Parathyroid adenoma (tissue), 2 donors: ENCODE measurements around the gene CD3E.

Experiments used
- H2AFZ ChIP-seq: fragments of 300-600 bp; sonication (generic); one replicate; pipeline ENCODE4 v1.7.0; 2017; ENCODE audit warnings: antibody characterized with exemption, mild to moderate bottlenecking
- H3K27ac ChIP-seq: fragments of 300-600 bp; sonication (generic); one replicate; pipeline ENCODE4 v1.7.0; 2017
- H3K27me3 ChIP-seq: fragments of 300-600 bp; sonication (generic); one replicate; pipeline ENCODE4 v1.7.0; 2017; ENCODE audit warnings: low read length; ENCODE audit not compliant: control insufficient read depth, insufficient read depth
- H3K36me3 ChIP-seq: fragments of 300-600 bp; sonication (generic); one replicate; pipeline ENCODE4 v1.7.0; 2017; ENCODE audit warnings: low read length; ENCODE audit not compliant: control insufficient read depth, insufficient read depth
- H3K4me1 ChIP-seq: fragments of 300-600 bp; sonication (generic); one replicate; pipeline ENCODE4 v1.7.0; 2017; ENCODE audit warnings: control low read depth
- H3K4me2 ChIP-seq: fragments of 300-600 bp; sonication (generic); one replicate; pipeline ENCODE4 v1.7.0; 2017; ENCODE audit warnings: low read length
- H3K4me3 ChIP-seq: fragments of 300-600 bp; sonication (generic); one replicate; pipeline ENCODE4 v1.7.0; 2017; ENCODE audit warnings: low read depth, low read length
- H3K79me2 ChIP-seq: fragments of 300-600 bp; sonication (generic); one replicate; pipeline ENCODE4 v1.7.0; 2017; ENCODE audit warnings: control low read depth
- H3K9ac ChIP-seq: fragments of 300-600 bp; sonication (generic); one replicate; pipeline ENCODE4 v1.7.0; 2017; ENCODE audit warnings: mild to moderate bottlenecking
- H3K9me3 ChIP-seq: fragments of 300-600 bp; sonication (generic); one replicate; pipeline ENCODE4 v1.7.0; 2017; ENCODE audit warnings: low read length; ENCODE audit not compliant: control insufficient read depth
- TF ChIP-seq, protein P1 (sequence below): fragments of 300-600 bp; sonication (generic); IDR thresholded peaks from one replicate; pipeline ENCODE4 v1.7.0; 2017; ENCODE audit warnings: antibody characterized with exemption, mild to moderate bottlenecking
- donor health status: primary hyperparathyroidism.

Gene CD3E

DNA sequence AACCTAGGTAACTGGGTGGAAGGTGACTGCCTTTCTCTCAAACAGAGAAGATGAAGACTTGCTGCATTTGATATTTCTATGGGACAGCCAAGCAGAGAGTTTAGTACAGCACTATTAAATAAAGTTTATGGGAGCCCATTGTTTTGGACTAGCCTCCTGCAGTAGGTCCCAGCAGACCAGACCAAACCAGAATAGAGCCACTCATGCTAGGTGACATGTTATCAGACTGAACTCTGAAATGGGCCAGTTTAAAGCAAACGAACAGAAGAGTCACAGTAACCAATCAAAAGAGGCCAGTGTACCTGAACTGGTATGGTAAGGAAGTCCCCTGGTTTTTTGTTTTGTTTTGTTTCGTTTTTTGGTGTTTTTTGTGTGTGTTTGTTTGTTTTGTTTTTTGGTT, 32.5 kb upstream of the CD3E start:
- TF ChIP-seq, protein P1, sequence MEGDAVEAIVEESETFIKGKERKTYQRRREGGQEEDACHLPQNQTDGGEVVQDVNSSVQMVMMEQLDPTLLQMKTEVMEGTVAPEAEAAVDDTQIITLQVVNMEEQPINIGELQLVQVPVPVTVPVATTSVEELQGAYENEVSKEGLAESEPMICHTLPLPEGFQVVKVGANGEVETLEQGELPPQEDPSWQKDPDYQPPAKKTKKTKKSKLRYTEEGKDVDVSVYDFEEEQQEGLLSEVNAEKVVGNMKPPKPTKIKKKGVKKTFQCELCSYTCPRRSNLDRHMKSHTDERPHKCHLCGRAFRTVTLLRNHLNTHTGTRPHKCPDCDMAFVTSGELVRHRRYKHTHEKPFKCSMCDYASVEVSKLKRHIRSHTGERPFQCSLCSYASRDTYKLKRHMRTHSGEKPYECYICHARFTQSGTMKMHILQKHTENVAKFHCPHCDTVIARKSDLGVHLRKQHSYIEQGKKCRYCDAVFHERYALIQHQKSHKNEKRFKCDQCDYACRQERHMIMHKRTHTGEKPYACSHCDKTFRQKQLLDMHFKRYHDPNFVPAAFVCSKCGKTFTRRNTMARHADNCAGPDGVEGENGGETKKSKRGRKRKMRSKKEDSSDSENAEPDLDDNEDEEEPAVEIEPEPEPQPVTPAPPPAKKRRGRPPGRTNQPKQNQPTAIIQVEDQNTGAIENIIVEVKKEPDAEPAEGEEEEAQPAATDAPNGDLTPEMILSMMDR = no peak
- no peaks in the 10 kb centered on the region for H3K79me2 ChIP-seq
- no peaks in the 10 kb centered on the region for H3K9me3 ChIP-seq
- no peak overlapping the region for H3K27ac ChIP-seq
- no peak overlapping the region for H3K9ac ChIP-seq
- H2AFZ ChIP-seq = no peak overlapping the region
- no peaks in the 10 kb centered on the region for H3K27me3 ChIP-seq
- no peak overlapping the region for H3K4me3 ChIP-seq
- H3K4me1 ChIP-seq = peaks cover 2% of the 10 kb centered on the region
- no peak overlapping the region for H3K4me2 ChIP-seq
- no peaks in the 10 kb centered on the region for H3K36me3 ChIP-seq

DNA sequence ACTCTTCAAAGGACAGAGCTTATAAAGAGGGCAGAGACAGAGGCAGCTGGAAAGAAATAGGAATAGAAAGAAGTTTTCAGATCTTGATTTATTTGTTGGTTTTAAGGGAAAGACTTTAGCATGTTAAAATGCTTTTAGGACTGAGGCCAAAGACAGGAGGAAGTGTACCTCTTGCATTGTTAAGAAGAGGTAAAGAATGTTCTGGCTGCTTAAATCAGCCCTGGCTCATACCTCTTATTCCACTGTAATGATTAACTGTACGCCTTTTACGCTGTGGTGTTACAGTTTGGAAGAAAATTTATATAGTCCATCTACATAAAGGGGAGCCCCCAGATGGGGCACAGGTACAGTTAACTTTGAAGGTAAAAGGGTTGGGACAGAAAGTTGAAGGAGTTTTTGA, 30.3 kb upstream of the CD3E start:
- H3K27ac ChIP-seq = peak overlapping the region; percentile 3
- no peaks in the 10 kb centered on the region for H3K27me3 ChIP-seq
- H3K9ac ChIP-seq = no peak overlapping the region

DNA sequence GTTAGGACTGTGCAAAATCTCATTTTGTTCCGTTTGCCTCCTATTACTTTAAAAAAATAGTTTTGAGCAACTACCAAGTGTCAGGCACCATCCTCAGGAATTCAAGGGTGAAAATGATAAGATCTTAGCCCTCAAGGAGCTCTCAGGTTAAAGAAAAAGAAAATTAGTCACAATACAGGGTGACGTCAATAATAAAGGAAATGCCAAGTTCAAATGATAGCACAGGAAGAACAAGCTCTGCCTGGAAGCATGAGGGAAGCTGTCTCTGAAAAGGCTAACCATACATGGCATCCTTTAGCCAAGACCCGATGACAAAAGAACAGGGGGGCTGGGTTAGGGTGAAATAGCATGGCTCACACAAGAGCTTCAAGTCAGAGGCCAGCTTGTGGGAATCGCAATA, 29.4 kb upstream of the CD3E start:
- Histone ChIP-seq H3K4me3 (no peak overlapping the region), H2AFZ (no peak overlapping the region), H3K9ac (no peak overlapping the region), H3K4me1 (peaks cover 2% of the 10 kb centered on the region), H3K9me3 (no peaks in the 10 kb centered on the region), H3K36me3 (no peaks in the 10 kb centered on the region), H3K27ac (peak overlapping the region; percentile 57), H3K79me2 (no peaks in the 10 kb centered on the region), H3K27me3 (no peaks in the 10 kb centered on the region), H3K4me2 (no peak overlapping the region)
- TF ChIP-seq, protein P1 = no peak

More for the DNA sequence above, 30.3 kb upstream of the CD3E start:
- no peaks in the 10 kb centered on the region for H3K79me2 ChIP-seq
- TF ChIP-seq, protein P1 = no peak
- H3K9me3 ChIP-seq = no peaks in the 10 kb centered on the region
- H3K36me3 ChIP-seq = no peaks in the 10 kb centered on the region
- H3K4me1 ChIP-seq = peaks cover 2% of the 10 kb centered on the region
- H2AFZ ChIP-seq = no peak overlapping the region
- no peak overlapping the region for H3K4me2 ChIP-seq
- H3K4me3 ChIP-seq = no peak overlapping the region

DNA sequence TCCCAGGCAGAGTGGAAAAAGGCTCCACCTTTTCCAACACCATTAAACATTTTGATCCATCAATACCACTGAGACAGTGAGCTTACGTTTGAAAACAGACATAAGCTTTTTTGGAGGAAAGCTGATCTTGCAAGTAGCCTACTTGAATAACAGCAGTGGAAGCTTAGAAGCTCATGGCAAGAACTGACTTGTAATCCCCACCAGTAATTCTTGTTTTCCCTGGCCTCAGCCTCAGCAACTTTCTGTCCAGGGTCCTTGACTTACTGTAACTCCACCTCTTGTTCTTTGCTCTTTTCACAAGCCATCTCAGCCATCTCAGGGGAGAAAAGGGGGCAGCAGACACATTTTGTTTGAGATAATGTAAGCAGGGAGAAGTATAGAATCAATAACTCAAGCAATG, 28.1 kb upstream of the CD3E start:
- Histone ChIP-seq H3K4me3 (no peak overlapping the region), H3K4me2 (no peak overlapping the region), H3K4me1 (peaks cover 2% of the 10 kb centered on the region), H3K79me2 (no peaks in the 10 kb centered on the region), H3K27ac (no peak overlapping the region), H3K27me3 (no peaks in the 10 kb centered on the region), H2AFZ (peak overlapping the region; percentile 33), H3K36me3 (no peaks in the 10 kb centered on the region), H3K9me3 (no peaks in the 10 kb centered on the region), H3K9ac (no peak overlapping the region)
- TF ChIP-seq, protein P1 = no peak

DNA sequence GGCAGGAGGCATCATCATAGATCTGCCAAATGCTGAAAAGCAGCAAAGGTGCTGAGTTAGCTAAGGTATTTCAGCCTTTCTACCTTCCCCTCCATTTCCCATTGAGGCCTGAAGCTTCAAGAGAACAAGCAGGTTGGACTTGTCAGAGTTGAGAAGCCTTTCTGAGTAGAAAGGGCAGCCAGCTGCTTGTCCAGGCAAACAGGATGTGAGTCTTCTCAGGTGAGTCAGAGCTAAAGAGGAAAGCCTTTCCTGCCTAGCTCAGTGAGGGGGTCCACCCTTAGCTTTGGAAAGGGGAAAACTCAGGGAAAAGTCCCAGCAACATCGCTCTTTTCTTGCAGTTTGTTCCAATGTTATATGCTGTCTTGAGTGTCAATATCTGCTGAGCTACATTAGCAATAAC, 27.2 kb upstream of the CD3E start:
- Histone ChIP-seq H3K27ac (no peak overlapping the region), H3K9me3 (no peaks in the 10 kb centered on the region), H3K79me2 (no peaks in the 10 kb centered on the region), H2AFZ (no peak overlapping the region), H3K9ac (no peak overlapping the region), H3K27me3 (no peaks in the 10 kb centered on the region), H3K4me1 (peaks cover 2% of the 10 kb centered on the region), H3K36me3 (no peaks in the 10 kb centered on the region), H3K4me2 (no peak overlapping the region), H3K4me3 (no peak overlapping the region)
- TF ChIP-seq, protein P1 = no peak
